H1 (cell line): ENCODE results near the gene HOXB7. TPM values are rescaled to one million over a fixed set of nuclear protein-coding genes. Genes with fewer than 3 reads are reported as not detected.

ENCODE experiments used
- SUZ12 ChIP-seq: fragments of 200-600 bp; sonication (generic); IDR thresholded peaks from 2 replicates; pipeline ENCODE4 v1.6.1; 2012; ENCODE audit warnings: mild to moderate bottlenecking, inconsistent platforms, low read length, moderate library complexity, mixed read lengths
- polyA plus RNA-seq, 7 experiments: library from polyadenylated mRNA; depleted of rRNA in 3 of 7; stranded (reverse) in 5 of 7; unstranded in 2 of 7; fragments of >200 nt in 5 of 7; fragments of 200-250 nt in 2 of 7; gene quantifications; 1 replicate in 5 of 7; 2 replicates in 1 of 7; 4 replicates in 1 of 7; pipeline versions ENCODE4 v1.2.1 to v1.2.3, GENCODE V29; 2011 to 2013; ENCODE audit warnings: missing spikeins in 2 of 7, mixed read lengths in 2 of 7
- total RNA-seq: library from RNA; stranded (reverse); fragmentation: NEBNext Ultra II Directional; extraction: Animal tissue kit (Norgen Biotek cat#: 25700); gene quantifications from 2 replicates; pipeline ENCODE4 v1.2.1, GENCODE V29; 2021

Gene HOXB7
- total and polyA plus RNA-seq, 2 of the 8 experiments (the other 6 are each of a cell fraction or from before 2014, with no cell fraction given): not detected

- peak; percentile 94 for TF ChIP-seq SUZ12
Measured at GRCh38 chr17:48589831-48590606, 20.8 kb downstream of the HOXB7 start, which contains the start of gene HOXB3 (continued).
